Measurements from ENCODE around the gene MRPS15.
"Not testable (repeated sequence)": the region's sequence is repeated elsewhere in the genome, so short reads cannot be mapped to it uniquely, and the experiment has no call there.

Gene MRPS15

GRCh38 chr1:36492491-36492890, 28.3 kb upstream of the MRPS15 start:
- Mint-ChIP-seq H3K9me3 (no peaks in the 10 kb centered on the region), H3K4me1 (peaks cover 3 to 5% of the 10 kb centered on the region in 2 donors), H3K36me3 (no peaks in the 10 kb centered on the region), H3K4me3 (no peak overlapping the region), H3K27me3 (peaks cover 17% of the 10 kb centered on the region in 2 donors), H3K27ac (no peak overlapping the region)
- no peak for DNase-seq
- ATAC-seq (replicated peaks), result no peak

- peaks cover 10 to 11% of the 10 kb centered on the region in 2 donors for H3K27me3 Mint-ChIP-seq
- ATAC-seq (replicated peaks); H3K36me3 Mint-ChIP-seq; DNase-seq; H3K27ac Mint-ChIP-seq; H3K4me3 Mint-ChIP-seq; H3K9me3 Mint-ChIP-seq: not testable (repeated sequence)
- peaks cover 17 to 23% of the 10 kb centered on the region in 2 donors for H3K4me1 Mint-ChIP-seq
Measured at GRCh38 chr1:36489258-36490051, 25.3 kb upstream of the MRPS15 start.

DNA sequence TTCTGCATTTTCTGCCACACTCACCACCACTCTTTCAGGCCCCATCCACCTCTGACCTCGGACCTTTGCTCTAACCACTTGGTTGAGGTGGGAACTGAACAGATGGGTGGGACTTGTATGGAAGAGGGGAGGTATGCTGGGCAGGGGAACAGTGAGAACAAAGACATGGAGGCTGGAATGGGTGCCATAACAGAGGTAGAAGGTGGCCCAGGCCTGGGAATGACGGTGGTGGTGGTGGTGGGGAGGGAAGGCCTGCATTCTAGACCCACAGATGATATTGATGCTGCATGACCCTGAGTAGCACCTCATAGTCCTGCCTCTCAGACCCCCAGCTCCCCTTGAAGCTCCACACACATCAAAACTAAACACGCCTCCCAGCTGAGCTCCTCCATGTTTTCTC, 23.7 kb upstream of the MRPS15 start:
- no peak for DNase-seq
- H3K4me1 Mint-ChIP-seq, result peaks cover 17 to 23% of the 10 kb centered on the region in 2 donors
- H3K27ac Mint-ChIP-seq, result no peak overlapping the region
- no peaks in the 10 kb centered on the region for H3K9me3 Mint-ChIP-seq
- H3K4me3 Mint-ChIP-seq, result no peak overlapping the region
- no peak for ATAC-seq (replicated peaks)
- no peaks in the 10 kb centered on the region for H3K36me3 Mint-ChIP-seq
- H3K27me3 Mint-ChIP-seq, result peaks cover 0 to 4% of the 10 kb centered on the region in 2 donors

GRCh38 chr1:36487336-36487725, 23.1 kb upstream of the MRPS15 start:
- not testable (repeated sequence) for H3K27ac Mint-ChIP-seq; H3K9me3 Mint-ChIP-seq; H3K27me3 Mint-ChIP-seq; H3K36me3 Mint-ChIP-seq; DNase-seq; ATAC-seq (replicated peaks)
- H3K4me3 Mint-ChIP-seq, result peak overlapping the region in 1 of 2 donors; percentile 8
- peaks cover 17 to 25% of the 10 kb centered on the region in 2 donors for H3K4me1 Mint-ChIP-seq

GRCh38 chr1:36486439-36487335, 22.5 kb upstream of the MRPS15 start:
- Mint-ChIP-seq H3K36me3 (no peaks in the 10 kb centered on the region), H3K4me1 (peaks cover 21 to 31% of the 10 kb centered on the region in 2 donors), H3K27ac (peak overlapping the region; percentile 65), H3K27me3 (peaks cover 6 to 7% of the 10 kb centered on the region in 2 donors), H3K9me3 (no peaks in the 10 kb centered on the region), H3K4me3 (peak overlapping the region in 1 of 2 donors; percentile 12)
- peak; percentile 74 to 84 for ATAC-seq (replicated peaks)
- no peak for DNase-seq

DNA sequence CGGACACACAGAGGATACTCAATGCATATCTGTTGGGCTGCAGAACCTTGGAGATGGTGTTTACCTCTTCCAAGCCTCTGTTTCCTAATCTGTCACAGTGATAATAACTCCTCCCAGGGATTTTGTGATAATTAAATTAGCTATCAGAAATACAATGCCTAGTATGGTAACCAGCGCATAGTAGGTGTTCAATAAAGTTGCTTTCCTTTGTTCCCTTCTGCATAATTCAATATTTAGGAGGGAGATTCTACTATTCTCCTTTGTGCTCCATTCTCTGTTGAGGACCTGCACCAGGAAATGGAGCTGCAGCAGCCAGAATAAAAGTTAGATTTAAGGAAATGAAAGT, 21.9 kb upstream of the MRPS15 start:
- Mint-ChIP-seq H3K9me3 (no peaks in the 10 kb centered on the region), H3K27ac (peak overlapping the region; percentile 65), H3K4me3 (no peak overlapping the region), H3K4me1 (peaks cover 21 to 32% of the 10 kb centered on the region in 2 donors), H3K36me3 (no peaks in the 10 kb centered on the region), H3K27me3 (peaks cover 8 to 10% of the 10 kb centered on the region in 2 donors)
- no peak for ATAC-seq (replicated peaks)
- no peak for DNase-seq

DNA sequence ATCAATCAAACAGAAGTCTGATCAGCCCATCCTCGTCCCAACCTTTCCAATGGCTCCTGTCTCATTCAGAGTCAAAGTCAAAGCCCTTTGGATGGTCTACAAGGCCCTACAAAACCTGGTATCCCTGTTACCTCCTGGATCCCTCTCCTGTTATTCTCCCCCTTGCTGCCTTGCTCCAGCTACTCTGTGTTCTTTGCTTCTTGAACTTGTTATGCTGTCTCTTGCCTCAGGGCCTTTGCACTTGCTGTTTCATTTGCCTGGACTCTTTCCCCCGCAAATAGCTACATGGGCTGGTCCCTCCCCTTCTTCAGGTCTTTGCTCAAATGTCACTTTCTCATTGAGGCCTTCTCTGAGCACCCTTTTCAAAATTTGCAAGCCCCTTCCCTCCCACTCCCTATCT, 19.9 kb upstream of the MRPS15 start:
- H3K36me3 Mint-ChIP-seq, result no peaks in the 10 kb centered on the region
- no peak overlapping the region for H3K27ac Mint-ChIP-seq
- peaks cover 21 to 32% of the 10 kb centered on the region in 2 donors for H3K4me1 Mint-ChIP-seq

GRCh38 chr1:36482724-36483388, 18.7 kb upstream of the MRPS15 start, which contains the start of gene CSF3R:
Gene CSF3R (minus strand): TSS chr1:36482913. CDS start chr1:36479496, 3,417 bp downstream.
- H3K36me3 Mint-ChIP-seq, result no peaks in the 10 kb centered on the region
- ATAC-seq (replicated peaks), result no peak

More for the DNA sequence above, 19.9 kb upstream of the MRPS15 start:
- peaks cover 19 to 25% of the 10 kb centered on the region in 2 donors for H3K27me3 Mint-ChIP-seq
- no peaks in the 10 kb centered on the region for H3K9me3 Mint-ChIP-seq
- H3K4me3 Mint-ChIP-seq, result no peak overlapping the region
- ATAC-seq (replicated peaks) (no peak), DNase-seq (no peak)

GRCh38 chr1:36481771-36482723, 17.9 kb upstream of the MRPS15 start:
- Mint-ChIP-seq H3K4me1 (peaks cover 18 to 23% of the 10 kb centered on the region in 2 donors), H3K9me3 (no peaks in the 10 kb centered on the region), H3K27me3 (peaks cover 20 to 25% of the 10 kb centered on the region in 2 donors), H3K4me3 (peak overlapping the region; percentile 27 to 46), H3K27ac (peak overlapping the region; percentile 15), H3K36me3 (no peaks in the 10 kb centered on the region)
- DNase-seq, result no peak
- peak in 1 of 2 donors; percentile 25 for ATAC-seq (replicated peaks)

More at GRCh38 chr1:36482724-36483388, 18.7 kb upstream of the MRPS15 start, which contains the start of gene CSF3R:
- peaks cover 19 to 31% of the 10 kb centered on the region in 2 donors for H3K4me1 Mint-ChIP-seq
- peak within 1 kb of the TSS; percentile 27 to 46 for H3K4me3 Mint-ChIP-seq
- H3K27ac Mint-ChIP-seq, result peak within 1 kb of the TSS; percentile 15
- H3K27me3 Mint-ChIP-seq, result peaks cover 20 to 25% of the 10 kb centered on the region in 2 donors
- DNase-seq, result no peak
- H3K9me3 Mint-ChIP-seq, result no peaks in the 10 kb centered on the region

DNA sequence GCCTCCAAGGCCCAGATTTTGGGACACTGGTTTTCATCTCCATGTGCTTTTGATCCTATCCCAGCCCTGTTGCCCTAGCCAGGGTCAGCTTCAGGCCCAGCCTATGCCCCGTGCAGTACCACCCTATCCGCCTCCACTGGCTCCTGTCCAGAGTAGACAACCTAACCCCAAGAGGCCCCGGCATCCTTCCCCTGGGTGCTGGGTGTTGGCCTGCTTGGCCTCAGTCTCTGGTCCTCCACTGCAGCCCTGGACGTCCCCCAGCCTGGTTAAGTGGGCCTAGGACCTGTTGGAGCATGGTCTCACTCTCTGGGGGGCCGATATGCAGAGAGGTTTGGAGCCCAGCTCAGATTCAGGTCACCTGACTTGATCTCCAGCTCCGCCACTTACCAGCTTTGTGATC, 16.9 kb upstream of the MRPS15 start:
- no peak overlapping the region for H3K4me3 Mint-ChIP-seq
- H3K36me3 Mint-ChIP-seq, result no peaks in the 10 kb centered on the region
- no peak for DNase-seq
- peaks cover 20 to 25% of the 10 kb centered on the region in 2 donors for H3K27me3 Mint-ChIP-seq
- H3K9me3 Mint-ChIP-seq, result no peaks in the 10 kb centered on the region
- no peak for ATAC-seq (replicated peaks)
- H3K27ac Mint-ChIP-seq, result no peak overlapping the region
- peaks cover 10 to 13% of the 10 kb centered on the region in 2 donors for H3K4me1 Mint-ChIP-seq

GRCh38 chr1:36480161-36480560, 16.0 kb upstream of the MRPS15 start:
- Mint-ChIP-seq H3K4me1 (peaks cover 4 to 9% of the 10 kb centered on the region in 2 donors), H3K4me3 (no peak overlapping the region), H3K36me3 (no peaks in the 10 kb centered on the region), H3K9me3 (no peaks in the 10 kb centered on the region), H3K27ac (no peak overlapping the region), H3K27me3 (peaks cover 20 to 25% of the 10 kb centered on the region in 2 donors)
- no peak for ATAC-seq (replicated peaks)
- DNase-seq, result no peak

- Mint-ChIP-seq H3K4me3 (no peak overlapping the region), H3K9me3 (no peaks in the 10 kb centered on the region), H3K4me1 (peaks cover 4 to 9% of the 10 kb centered on the region in 2 donors), H3K36me3 (no peaks in the 10 kb centered on the region), H3K27me3 (peaks cover 20 to 25% of the 10 kb centered on the region in 2 donors), H3K27ac (no peak overlapping the region)
- no peak for DNase-seq
- ATAC-seq (replicated peaks), result no peak
Measured at GRCh38 chr1:36479505-36480051, 15.4 kb upstream of the MRPS15 start.

DNA sequence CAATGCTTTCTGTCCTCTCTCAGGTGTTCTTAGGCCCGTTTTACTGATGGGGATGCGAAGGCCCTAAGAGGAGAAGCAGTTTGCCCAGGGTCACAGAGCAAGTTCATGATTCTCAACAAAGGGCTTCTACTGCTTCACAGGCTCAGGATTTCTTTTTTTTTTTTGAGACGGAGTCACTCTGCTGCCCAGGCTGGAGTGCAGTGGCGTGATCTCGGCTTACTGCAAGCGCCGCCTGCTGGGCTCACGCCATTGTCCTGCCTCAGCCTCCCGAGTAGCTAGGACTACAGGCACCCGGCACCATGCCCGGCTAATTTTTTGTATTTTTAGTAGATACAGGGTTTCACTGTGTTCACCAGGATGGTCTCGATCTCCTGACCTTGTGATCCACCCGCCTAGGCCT, 13.4 kb upstream of the MRPS15 start:
- H3K27ac Mint-ChIP-seq; DNase-seq; ATAC-seq (replicated peaks); H3K4me3 Mint-ChIP-seq; H3K9me3 Mint-ChIP-seq; H3K36me3 Mint-ChIP-seq; H3K4me1 Mint-ChIP-seq: not testable (repeated sequence)
- peaks cover 20 to 25% of the 10 kb centered on the region in 2 donors for H3K27me3 Mint-ChIP-seq

All from stimulated activated naive B cell treated with anti-CD40 and anti-IgM and Interleukin-4, amounts not matched to agents 10 μg/mL and 1 μg/mL and 100 μg/mL, for 72 hours (primary cell).